BLaER1 (cell line): Measurements from ENCODE around the gene ZC3H12C.
A peak's percentile ranks its signal among the peaks of the same experiment; 100 is the strongest.

Experiments
- H3K27ac ChIP-seq: shearing (Covaris generic); formaldehyde crosslinking; 2 replicates; pipeline ENCODE4 v1.8.1; 2022
- H3K27me3 ChIP-seq: shearing (Covaris generic); formaldehyde crosslinking; 2 replicates; pipeline ENCODE4 v1.8.1; 2022
- H3K36me3 ChIP-seq: shearing (Covaris generic); formaldehyde crosslinking; 2 replicates; pipeline ENCODE4 v1.8.1; 2022
- H3K4me1 ChIP-seq: shearing (Covaris generic); formaldehyde crosslinking; 2 replicates; pipeline ENCODE4 v1.8.1; 2022
- H3K4me2 ChIP-seq: shearing (Covaris generic); formaldehyde crosslinking; 2 replicates; pipeline ENCODE4 v1.8.1; 2022
- H3K4me3 ChIP-seq: shearing (Covaris generic); formaldehyde crosslinking; 2 replicates; pipeline ENCODE4 v1.8.1; 2022
- H3K9ac ChIP-seq: shearing (Covaris generic); formaldehyde crosslinking; 2 replicates; pipeline ENCODE4 v1.8.1; 2022
- H3K9me3 ChIP-seq: shearing (Covaris generic); formaldehyde crosslinking; 2 replicates; pipeline ENCODE4 v1.8.1; 2022
- H4K20me1 ChIP-seq: shearing (Covaris generic); formaldehyde crosslinking; 2 replicates; pipeline ENCODE4 v1.8.1; 2022
- Cebpa-rat ChIP-seq: shearing (Covaris generic); IDR thresholded peaks from 2 replicates; pipeline ENCODE4 v1.8.1; 2022

ZC3H12C gene

GRCh38 chr11:110092515-110093406 lies at the start of gene ZC3H12C:
TSS of gene ZC3H12C (plus strand) at chr11:110093392. CDS start at chr11:110093412, 20 bp downstream.
- peak within 1 kb of the TSS; percentile 75 for H3K4me2 ChIP-seq
- peak; percentile 99 for TF ChIP-seq Cebpa-rat
- peak within 1 kb of the TSS; percentile 98 for H3K9ac ChIP-seq
- H4K20me1 ChIP-seq: 0 out of 2 replicates have a peak, but pooled peaks cover 14% of the 10 kb centered on the region
- peaks cover 33% of the 10 kb centered on the region for H3K4me1 ChIP-seq
- no peaks in the 10 kb centered on the region for H3K27me3 ChIP-seq
- no peaks in the 10 kb centered on the region for H3K9me3 ChIP-seq
- H3K27ac ChIP-seq: peak within 1 kb of the TSS; percentile 96
- H3K4me3 ChIP-seq: peak within 1 kb of the TSS; percentile 86
- peaks cover 4% of the 10 kb centered on the region; the same call in 1 of the 2 replicates for H3K36me3 ChIP-seq

- Histone ChIP-seq H3K36me3 (no peaks in the 10 kb centered on the region), H3K4me1 (no peaks in the 10 kb centered on the region), H3K4me2 (no peak overlapping the region), H3K9ac (no peak overlapping the region), H3K9me3 (peaks cover 13% of the 10 kb centered on the region; the same call in 1 of the 2 replicates), H3K4me3 (no peak overlapping the region), H4K20me1 (no peaks in the 10 kb centered on the region), H3K27ac (no peak overlapping the region), H3K27me3 (no peaks in the 10 kb centered on the region)
- no peak for TF ChIP-seq Cebpa-rat
Observed at GRCh38 chr11:110044226-110044968, 48.8 kb upstream of the ZC3H12C start.

- Histone ChIP-seq H3K27ac (no peak overlapping the region), H3K4me2 (no peak overlapping the region)
Observed at GRCh38 chr11:110046775-110047380, 46.3 kb upstream of the ZC3H12C start.

GRCh38 chr11:110049501-110050200 lies 43.5 kb upstream of the ZC3H12C start:
- H3K27me3 ChIP-seq: no peaks in the 10 kb centered on the region
- H3K9me3 ChIP-seq: peaks cover 57% of the 10 kb centered on the region
- H3K9ac ChIP-seq: no peak overlapping the region
- no peak overlapping the region for H3K4me2 ChIP-seq
- no peaks in the 10 kb centered on the region for H4K20me1 ChIP-seq
- H3K36me3 ChIP-seq: no peaks in the 10 kb centered on the region
- no peak overlapping the region for H3K4me3 ChIP-seq
- no peaks in the 10 kb centered on the region for H3K4me1 ChIP-seq
- TF ChIP-seq Cebpa-rat: no peak
- H3K27ac ChIP-seq: no peak overlapping the region

More at GRCh38 chr11:110046775-110047380, 46.3 kb upstream of the ZC3H12C start:
- Histone ChIP-seq H3K36me3 (no peaks in the 10 kb centered on the region), H3K9ac (no peak overlapping the region), H3K4me1 (no peaks in the 10 kb centered on the region), H3K9me3 (peaks cover 34% of the 10 kb centered on the region), H3K27me3 (no peaks in the 10 kb centered on the region), H4K20me1 (no peaks in the 10 kb centered on the region), H3K4me3 (no peak overlapping the region)
- TF ChIP-seq Cebpa-rat: no peak

GRCh38 chr11:110050201-110050506 lies 43.0 kb upstream of the ZC3H12C start:
- H3K4me3 ChIP-seq: no peak overlapping the region
- H4K20me1 ChIP-seq: no peaks in the 10 kb centered on the region
- H3K4me1 ChIP-seq: no peaks in the 10 kb centered on the region
- no peak overlapping the region for H3K4me2 ChIP-seq
- peaks cover 57% of the 10 kb centered on the region for H3K9me3 ChIP-seq
- H3K9ac ChIP-seq: no peak overlapping the region
- H3K36me3 ChIP-seq: no peaks in the 10 kb centered on the region
- no peak for TF ChIP-seq Cebpa-rat
- H3K27ac ChIP-seq: no peak overlapping the region
- H3K27me3 ChIP-seq: no peaks in the 10 kb centered on the region

GRCh38 chr11:110053848-110054414 lies 39.3 kb upstream of the ZC3H12C start:
- Histone ChIP-seq H3K9ac (no peak overlapping the region), H3K4me2 (no peak overlapping the region), H4K20me1 (no peaks in the 10 kb centered on the region), H3K27ac (no peak overlapping the region), H3K36me3 (no peaks in the 10 kb centered on the region), H3K27me3 (no peaks in the 10 kb centered on the region), H3K9me3 (peaks cover 50% of the 10 kb centered on the region), H3K4me1 (no peaks in the 10 kb centered on the region), H3K4me3 (no peak overlapping the region)
- TF ChIP-seq Cebpa-rat: no peak

- no peaks in the 10 kb centered on the region for H4K20me1 ChIP-seq
- H3K4me3 ChIP-seq: no peak overlapping the region
- no peak overlapping the region for H3K4me2 ChIP-seq
- H3K9ac ChIP-seq: no peak overlapping the region
- H3K4me1 ChIP-seq: no peaks in the 10 kb centered on the region
- H3K9me3 ChIP-seq: peaks cover 28% of the 10 kb centered on the region
- H3K36me3 ChIP-seq: no peaks in the 10 kb centered on the region
- H3K27ac ChIP-seq: no peak overlapping the region
- TF ChIP-seq Cebpa-rat: no peak
- H3K27me3 ChIP-seq: no peaks in the 10 kb centered on the region
Observed at GRCh38 chr11:110056956-110057355, 36.2 kb upstream of the ZC3H12C start.

- no peak for TF ChIP-seq Cebpa-rat
- Histone ChIP-seq H3K27me3 (no peaks in the 10 kb centered on the region), H3K9ac (no peak overlapping the region), H3K9me3 (no peaks in the 10 kb centered on the region), H3K27ac (no peak overlapping the region), H3K4me1 (no peaks in the 10 kb centered on the region), H3K36me3 (no peaks in the 10 kb centered on the region), H3K4me2 (no peak overlapping the region), H3K4me3 (no peak overlapping the region), H4K20me1 (no peaks in the 10 kb centered on the region)
Observed at GRCh38 chr11:110059706-110060463, 33.3 kb upstream of the ZC3H12C start.

- no peaks in the 10 kb centered on the region for H3K4me1 ChIP-seq
- H4K20me1 ChIP-seq: no peaks in the 10 kb centered on the region
- H3K4me2 ChIP-seq: no peak overlapping the region
- H3K27ac ChIP-seq: no peak overlapping the region
- no peaks in the 10 kb centered on the region for H3K9me3 ChIP-seq
- no peak for TF ChIP-seq Cebpa-rat
- H3K4me3 ChIP-seq: no peak overlapping the region
- no peaks in the 10 kb centered on the region for H3K36me3 ChIP-seq
- no peaks in the 10 kb centered on the region for H3K27me3 ChIP-seq
- no peak overlapping the region for H3K9ac ChIP-seq
Observed at GRCh38 chr11:110061296-110061695, 31.9 kb upstream of the ZC3H12C start.
